GM12874 (cell line): Measurements from ENCODE around the gene CLIC4.

ENCODE experiments used
- CTCF ChIP-seq: IDR thresholded peaks from 2 replicates; pipeline ENCODE4 v1.5.1; 2011; ENCODE audit warnings: low read depth, mild to moderate bottlenecking, control low read depth, low read length, moderate library complexity; ENCODE audit not compliant: insufficient read depth

CLIC4 gene

GRCh38 chr1:24769656-24770651 is 24.7 kb downstream of the CLIC4 start:
- TF ChIP-seq CTCF = no peak

- no peak for TF ChIP-seq CTCF
Measured at GRCh38 chr1:24770881-24771280, 25.6 kb downstream of the CLIC4 start.

- TF ChIP-seq CTCF = no peak
Measured at GRCh38 chr1:24771574-24771973, 26.3 kb downstream of the CLIC4 start.

- no peak for TF ChIP-seq CTCF
Measured at GRCh38 chr1:24773618-24774017, 28.4 kb downstream of the CLIC4 start.

GRCh38 chr1:24775348-24775747 is 30.1 kb downstream of the CLIC4 start:
- TF ChIP-seq CTCF = no peak

- TF ChIP-seq CTCF = no peak
Measured at GRCh38 chr1:24775916-24776315, 30.7 kb downstream of the CLIC4 start.

GRCh38 chr1:24776821-24777220 is 31.6 kb downstream of the CLIC4 start:
- no peak for TF ChIP-seq CTCF
